GM12878 (cell line): ENCODE data around the gene ADAM23.

Experiments used
- CEBPB ChIP-seq, 2 experiments: fragments of 150-350 bp in 1 of 2; IDR thresholded peaks; 2 replicates each; pipeline ENCODE4 v1.6.1; 2012 to 2014; ENCODE audit warnings: low read depth in 2 of 2, low read length in 2 of 2, borderline replicate concordance in 1 of 2, inconsistent platforms in 1 of 2
- EZH2 ChIP-seq: IDR thresholded peaks from 2 replicates; pipeline ENCODE4 v1.6.1; 2012; ENCODE audit warnings: low read depth, mild to moderate bottlenecking, control low read depth, inconsistent platforms, low read length, borderline replicate concordance; ENCODE audit not compliant: control insufficient read depth
- GABPA ChIP-seq: IDR thresholded peaks from 2 replicates; pipeline ENCODE4 v1.6.1; 2014; ENCODE audit warnings: antibody characterized with exemption, low read depth, mild to moderate bottlenecking, inconsistent platforms
- RBBP5 ChIP-seq: fragments of 200-600 bp; sonication (generic); conservative IDR thresholded peaks from 2 replicates; pipeline ENCODE4 v1.6.1; 2016
- SIX5 ChIP-seq: IDR thresholded peaks from 2 replicates; pipeline ENCODE4 v1.6.1; 2011; ENCODE audit warnings: mild to moderate bottlenecking, low read depth, low read length, moderate library complexity; ENCODE audit not compliant: severe bottlenecking
- SMAD1 ChIP-seq: fragments of 450-650 bp; IDR thresholded peaks from 2 replicates; pipeline ENCODE4 v1.6.1; 2018; ENCODE audit warnings: mild to moderate bottlenecking, low read depth; ENCODE audit not compliant: partially characterized antibody
- SREBF1 ChIP-seq: IDR thresholded peaks from 2 replicates; pipeline ENCODE4 v1.6.1; 2012; ENCODE audit warnings: mild to moderate bottlenecking, low read length
- TARDBP ChIP-seq: IDR thresholded peaks from 2 replicates; pipeline ENCODE4 v1.6.1; 2016; ENCODE audit warnings: borderline replicate concordance
- TF ChIP-seq, protein P1 (sequence below): IDR thresholded peaks from 2 replicates; pipeline ENCODE4 v1.6.1; 2012; ENCODE audit warnings: mild to moderate bottlenecking, low read depth, low read length
- TF ChIP-seq, protein P2 (sequence below): fragments of 450-650 bp; IDR thresholded peaks from 2 replicates; pipeline ENCODE4 v1.6.1; 2017; ENCODE audit warnings: mild to moderate bottlenecking, moderate library complexity

DNA sequence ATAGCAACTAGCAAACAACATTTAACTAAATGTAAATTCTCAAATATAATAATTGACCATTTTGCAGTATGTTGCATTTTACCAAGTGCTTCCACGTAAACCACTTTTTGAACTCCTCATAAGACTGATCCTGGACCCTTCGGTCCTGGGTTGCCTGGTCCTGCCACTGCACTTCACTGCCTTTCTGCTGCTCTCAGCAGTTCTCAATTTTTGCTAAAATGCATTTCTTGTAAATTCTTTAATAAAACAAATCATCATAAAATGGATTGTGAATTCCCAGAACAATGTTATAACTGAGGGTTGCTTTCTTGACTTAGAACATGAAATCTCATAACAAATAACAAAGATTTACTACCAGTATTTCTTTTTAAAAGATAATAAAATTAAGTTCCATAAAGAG is 12.9 kb upstream of the ADAM23 start:
- TF ChIP-seq SREBF1 = no peak
- TF ChIP-seq RBBP5 = no peak
- TF ChIP-seq, protein P1, sequence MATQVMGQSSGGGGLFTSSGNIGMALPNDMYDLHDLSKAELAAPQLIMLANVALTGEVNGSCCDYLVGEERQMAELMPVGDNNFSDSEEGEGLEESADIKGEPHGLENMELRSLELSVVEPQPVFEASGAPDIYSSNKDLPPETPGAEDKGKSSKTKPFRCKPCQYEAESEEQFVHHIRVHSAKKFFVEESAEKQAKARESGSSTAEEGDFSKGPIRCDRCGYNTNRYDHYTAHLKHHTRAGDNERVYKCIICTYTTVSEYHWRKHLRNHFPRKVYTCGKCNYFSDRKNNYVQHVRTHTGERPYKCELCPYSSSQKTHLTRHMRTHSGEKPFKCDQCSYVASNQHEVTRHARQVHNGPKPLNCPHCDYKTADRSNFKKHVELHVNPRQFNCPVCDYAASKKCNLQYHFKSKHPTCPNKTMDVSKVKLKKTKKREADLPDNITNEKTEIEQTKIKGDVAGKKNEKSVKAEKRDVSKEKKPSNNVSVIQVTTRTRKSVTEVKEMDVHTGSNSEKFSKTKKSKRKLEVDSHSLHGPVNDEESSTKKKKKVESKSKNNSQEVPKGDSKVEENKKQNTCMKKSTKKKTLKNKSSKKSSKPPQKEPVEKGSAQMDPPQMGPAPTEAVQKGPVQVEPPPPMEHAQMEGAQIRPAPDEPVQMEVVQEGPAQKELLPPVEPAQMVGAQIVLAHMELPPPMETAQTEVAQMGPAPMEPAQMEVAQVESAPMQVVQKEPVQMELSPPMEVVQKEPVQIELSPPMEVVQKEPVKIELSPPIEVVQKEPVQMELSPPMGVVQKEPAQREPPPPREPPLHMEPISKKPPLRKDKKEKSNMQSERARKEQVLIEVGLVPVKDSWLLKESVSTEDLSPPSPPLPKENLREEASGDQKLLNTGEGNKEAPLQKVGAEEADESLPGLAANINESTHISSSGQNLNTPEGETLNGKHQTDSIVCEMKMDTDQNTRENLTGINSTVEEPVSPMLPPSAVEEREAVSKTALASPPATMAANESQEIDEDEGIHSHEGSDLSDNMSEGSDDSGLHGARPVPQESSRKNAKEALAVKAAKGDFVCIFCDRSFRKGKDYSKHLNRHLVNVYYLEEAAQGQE = no peak
- TF ChIP-seq SIX5 = no peak
- no peak for TF ChIP-seq CEBPB (IDR thresholded peaks at IDR 0.05; ENCODE audit: borderline replicate concordance in 1 of 2, low read depth in 2 of 2, low read length in 2 of 2)
- TF ChIP-seq SMAD1 = no peak
- TF ChIP-seq TARDBP = no peak
- TF ChIP-seq GABPA = no peak
- TF ChIP-seq, protein P2, sequence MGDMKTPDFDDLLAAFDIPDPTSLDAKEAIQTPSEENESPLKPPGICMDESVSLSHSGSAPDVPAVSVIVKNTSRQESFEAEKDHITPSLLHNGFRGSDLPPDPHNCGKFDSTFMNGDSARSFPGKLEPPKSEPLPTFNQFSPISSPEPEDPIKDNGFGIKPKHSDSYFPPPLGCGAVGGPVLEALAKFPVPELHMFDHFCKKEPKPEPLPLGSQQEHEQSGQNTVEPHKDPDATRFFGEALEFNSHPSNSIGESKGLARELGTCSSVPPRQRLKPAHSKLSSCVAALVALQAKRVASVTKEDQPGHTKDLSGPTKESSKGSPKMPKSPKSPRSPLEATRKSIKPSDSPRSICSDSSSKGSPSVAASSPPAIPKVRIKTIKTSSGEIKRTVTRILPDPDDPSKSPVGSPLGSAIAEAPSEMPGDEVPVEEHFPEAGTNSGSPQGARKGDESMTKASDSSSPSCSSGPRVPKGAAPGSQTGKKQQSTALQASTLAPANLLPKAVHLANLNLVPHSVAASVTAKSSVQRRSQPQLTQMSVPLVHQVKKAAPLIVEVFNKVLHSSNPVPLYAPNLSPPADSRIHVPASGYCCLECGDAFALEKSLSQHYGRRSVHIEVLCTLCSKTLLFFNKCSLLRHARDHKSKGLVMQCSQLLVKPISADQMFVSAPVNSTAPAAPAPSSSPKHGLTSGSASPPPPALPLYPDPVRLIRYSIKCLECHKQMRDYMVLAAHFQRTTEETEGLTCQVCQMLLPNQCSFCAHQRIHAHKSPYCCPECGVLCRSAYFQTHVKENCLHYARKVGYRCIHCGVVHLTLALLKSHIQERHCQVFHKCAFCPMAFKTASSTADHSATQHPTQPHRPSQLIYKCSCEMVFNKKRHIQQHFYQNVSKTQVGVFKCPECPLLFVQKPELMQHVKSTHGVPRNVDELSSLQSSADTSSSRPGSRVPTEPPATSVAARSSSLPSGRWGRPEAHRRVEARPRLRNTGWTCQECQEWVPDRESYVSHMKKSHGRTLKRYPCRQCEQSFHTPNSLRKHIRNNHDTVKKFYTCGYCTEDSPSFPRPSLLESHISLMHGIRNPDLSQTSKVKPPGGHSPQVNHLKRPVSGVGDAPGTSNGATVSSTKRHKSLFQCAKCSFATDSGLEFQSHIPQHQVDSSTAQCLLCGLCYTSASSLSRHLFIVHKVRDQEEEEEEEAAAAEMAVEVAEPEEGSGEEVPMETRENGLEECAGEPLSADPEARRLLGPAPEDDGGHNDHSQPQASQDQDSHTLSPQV = no peak
- no peak for TF ChIP-seq EZH2
